Measurements from ENCODE around the gene ZIC4.

ZIC4 gene

DNA sequence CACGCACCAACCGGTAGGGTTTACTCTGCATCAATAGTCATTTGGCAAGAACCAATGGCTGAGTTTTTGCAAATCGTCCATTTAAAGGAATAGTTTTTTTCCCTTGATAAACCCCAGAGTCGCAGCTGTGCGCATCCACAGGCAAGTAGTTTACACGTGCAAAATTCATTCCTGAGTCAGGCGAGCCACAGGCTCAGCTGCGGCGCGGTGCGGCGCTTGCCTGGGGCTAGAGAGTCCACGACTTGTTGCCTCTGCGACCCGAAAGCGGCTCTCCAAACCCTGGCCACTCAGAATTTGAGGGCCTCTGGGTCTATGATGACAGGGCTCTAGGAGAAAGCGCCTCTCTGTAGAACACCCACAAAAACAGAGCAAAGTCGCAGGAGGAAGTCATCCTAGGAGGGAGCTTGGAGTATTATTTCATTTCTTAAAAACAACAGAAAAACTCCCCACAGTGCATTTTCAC is 36.7 kb downstream of the ZIC4 start:
- TF ChIP-seq YY1 (IDR thresholded peaks at IDR 0.05; ENCODE audit: low read depth) (no peak), EGR1 (IDR thresholded peaks at IDR 0.05) (no peak), ZBTB7A (IDR thresholded peaks at IDR 0.05; ENCODE audit: low read depth) (no peak), TCF12 (IDR thresholded peaks at IDR 0.05; ENCODE audit: low read depth) (no peak), TAF1 (IDR thresholded peaks at IDR 0.05; ENCODE audit: low read depth) (no peak), NFIC (IDR thresholded peaks at IDR 0.05) (no peak), MAX (IDR thresholded peaks at IDR 0.05) (no peak), EP300 (IDR thresholded peaks at IDR 0.05; ENCODE audit: borderline replicate concordance) (no peak), USF1 (IDR thresholded peaks at IDR 0.05) (no peak), CREB1 (IDR thresholded peaks at IDR 0.05; ENCODE audit: low read depth) (no peak), TEAD4 (IDR thresholded peaks at IDR 0.05) (no peak), CEBPB (IDR thresholded peaks at IDR 0.05) (no peak), RAD21 (IDR thresholded peaks at IDR 0.05; ENCODE audit: low read depth) (no peak), FOXM1 (IDR thresholded peaks at IDR 0.05; ENCODE audit: borderline replicate concordance, low read depth) (no peak), REST (IDR thresholded peaks at IDR 0.05; ENCODE audit: low read depth) (no peak)

GRCh38 chr3:147369231-147369630 is 37.1 kb downstream of the ZIC4 start:
- TF ChIP-seq EP300 (IDR thresholded peaks at IDR 0.05; ENCODE audit: borderline replicate concordance) (no peak), FOXM1 (IDR thresholded peaks at IDR 0.05; ENCODE audit: borderline replicate concordance, low read depth) (no peak), REST (IDR thresholded peaks at IDR 0.05; ENCODE audit: low read depth) (no peak), USF1 (IDR thresholded peaks at IDR 0.05) (no peak), ZBTB7A (IDR thresholded peaks at IDR 0.05; ENCODE audit: low read depth) (no peak), CEBPB (IDR thresholded peaks at IDR 0.05) (no peak), TCF12 (IDR thresholded peaks at IDR 0.05; ENCODE audit: low read depth) (no peak), RAD21 (IDR thresholded peaks at IDR 0.05; ENCODE audit: low read depth) (no peak), CREB1 (IDR thresholded peaks at IDR 0.05; ENCODE audit: low read depth) (no peak), TEAD4 (IDR thresholded peaks at IDR 0.05) (no peak), NFIC (IDR thresholded peaks at IDR 0.05) (no peak), YY1 (IDR thresholded peaks at IDR 0.05; ENCODE audit: low read depth) (no peak), EGR1 (IDR thresholded peaks at IDR 0.05) (no peak), TAF1 (IDR thresholded peaks at IDR 0.05; ENCODE audit: low read depth) (no peak), MAX (IDR thresholded peaks at IDR 0.05) (no peak)

DNA sequence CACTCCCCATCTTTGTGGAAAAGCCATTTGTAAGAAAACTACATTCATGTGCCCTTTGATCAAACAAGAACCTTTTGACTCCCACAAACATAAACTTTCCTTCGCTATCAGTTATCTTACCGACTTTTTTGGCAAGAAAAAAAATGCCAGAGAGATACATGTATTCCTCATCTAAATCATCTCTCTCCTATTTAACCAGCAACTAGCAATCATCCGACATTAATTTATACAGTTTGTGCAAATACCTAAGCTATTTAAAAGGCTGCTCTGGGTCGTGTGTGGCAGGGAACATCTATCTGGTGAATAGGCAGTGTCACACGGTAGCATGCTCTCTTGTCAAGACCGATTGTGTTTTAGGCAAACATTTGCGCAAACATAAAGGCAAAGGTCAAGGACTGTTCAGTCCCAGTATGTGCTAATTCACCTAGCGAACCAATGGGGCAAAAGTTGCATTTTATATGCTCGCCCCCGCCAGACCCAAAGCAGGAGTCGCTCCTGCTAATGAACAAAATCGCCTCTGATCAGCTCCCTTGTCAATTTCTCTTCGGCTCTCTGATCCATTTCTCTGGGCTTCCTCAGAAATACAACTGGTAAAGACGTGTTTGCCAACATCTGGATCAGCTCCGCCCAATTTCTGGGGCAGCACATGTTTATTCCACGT is 37.7 kb downstream of the ZIC4 start:
- no peak for TF ChIP-seq ZBTB7A (IDR thresholded peaks at IDR 0.05; ENCODE audit: low read depth)
- no peak for TF ChIP-seq RAD21 (IDR thresholded peaks at IDR 0.05; ENCODE audit: low read depth)
- TF ChIP-seq TAF1 (IDR thresholded peaks at IDR 0.05; ENCODE audit: low read depth): no peak
- TF ChIP-seq REST (IDR thresholded peaks at IDR 0.05; ENCODE audit: low read depth): no peak
- TF ChIP-seq NFIC (IDR thresholded peaks at IDR 0.05): no peak
- no peak for TF ChIP-seq EP300 (IDR thresholded peaks at IDR 0.05; ENCODE audit: borderline replicate concordance)
- TF ChIP-seq USF1 (IDR thresholded peaks at IDR 0.05): no peak

- TF ChIP-seq YY1 (IDR thresholded peaks at IDR 0.05; ENCODE audit: low read depth) (no peak), NFIC (IDR thresholded peaks at IDR 0.05) (no peak), MAX (IDR thresholded peaks at IDR 0.05) (no peak), ZBTB7A (IDR thresholded peaks at IDR 0.05; ENCODE audit: low read depth) (no peak), TCF12 (IDR thresholded peaks at IDR 0.05; ENCODE audit: low read depth) (no peak), EP300 (IDR thresholded peaks at IDR 0.05; ENCODE audit: borderline replicate concordance) (no peak), FOXM1 (IDR thresholded peaks at IDR 0.05; ENCODE audit: borderline replicate concordance, low read depth) (no peak), CEBPB (IDR thresholded peaks at IDR 0.05) (no peak), REST (IDR thresholded peaks at IDR 0.05; ENCODE audit: low read depth) (no peak), TEAD4 (IDR thresholded peaks at IDR 0.05) (no peak), CREB1 (IDR thresholded peaks at IDR 0.05; ENCODE audit: low read depth) (no peak), EGR1 (IDR thresholded peaks at IDR 0.05) (no peak), RAD21 (IDR thresholded peaks at IDR 0.05; ENCODE audit: low read depth) (no peak)
These were observed 38.2 kb downstream of the ZIC4 start for GRCh38 chr3:147368151-147368550.
